GM21390 (cell line): ENCODE measurements around the gene CTSW.
A peak's percentile ranks its signal among the peaks of the same experiment; 100 is the strongest.
"Not testable (repeated sequence)": the region's sequence is repeated elsewhere in the genome, so short reads cannot be mapped to it uniquely, and the experiment has no call there.

Source experiments
- ATAC-seq: cut with Tn5 transposase; IDR thresholded peaks from one replicate; pipeline ENCODE4 v1.9.1; 2021; ENCODE audit not compliant: unreplicated experiment

The CTSW gene

DNA sequence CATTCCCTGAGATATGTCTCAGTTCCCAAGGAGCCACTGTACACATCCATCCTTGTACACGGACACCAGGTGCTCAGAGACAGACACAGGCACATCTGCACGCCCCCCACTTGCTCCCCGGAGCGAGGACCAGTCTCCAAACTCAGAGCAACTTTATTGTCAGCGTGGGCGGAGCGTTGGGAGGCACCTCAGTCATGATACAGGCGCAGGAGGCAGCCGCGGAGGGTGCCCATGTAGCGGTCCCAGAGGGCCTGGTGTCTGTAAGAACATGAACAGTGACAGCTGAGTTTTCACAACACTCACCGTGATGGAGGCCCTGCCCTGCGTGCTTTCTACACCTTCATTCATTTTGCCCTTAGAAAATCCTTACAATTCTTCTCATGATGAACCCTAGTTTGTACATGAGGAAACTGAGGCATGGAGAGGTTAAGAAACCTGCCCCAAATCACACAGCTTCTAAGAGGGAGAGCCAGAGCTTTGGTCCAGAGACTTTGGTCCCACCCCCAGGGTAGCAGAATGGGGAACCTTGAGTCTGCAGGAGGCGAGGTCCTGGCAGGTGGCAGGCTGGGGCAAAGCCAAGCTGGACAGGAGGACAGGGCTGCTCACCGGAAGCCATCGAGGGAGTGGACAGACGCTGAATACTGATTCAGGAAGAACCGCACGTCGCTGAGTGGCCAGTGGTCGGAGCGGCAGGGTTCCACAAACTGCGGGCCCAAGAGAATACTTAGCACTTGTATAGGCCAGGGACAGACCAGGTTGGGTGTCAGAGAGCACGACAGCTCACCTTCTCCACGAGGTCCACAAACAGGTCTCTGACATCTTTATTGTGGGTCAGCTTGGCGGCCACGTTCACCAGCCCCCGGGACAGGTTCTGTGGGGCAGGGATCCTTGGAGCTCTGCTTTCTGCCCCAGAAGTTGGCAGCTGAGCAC, 4.4 kb downstream of the CTSW start:
- ATAC-seq: no peak

DNA sequence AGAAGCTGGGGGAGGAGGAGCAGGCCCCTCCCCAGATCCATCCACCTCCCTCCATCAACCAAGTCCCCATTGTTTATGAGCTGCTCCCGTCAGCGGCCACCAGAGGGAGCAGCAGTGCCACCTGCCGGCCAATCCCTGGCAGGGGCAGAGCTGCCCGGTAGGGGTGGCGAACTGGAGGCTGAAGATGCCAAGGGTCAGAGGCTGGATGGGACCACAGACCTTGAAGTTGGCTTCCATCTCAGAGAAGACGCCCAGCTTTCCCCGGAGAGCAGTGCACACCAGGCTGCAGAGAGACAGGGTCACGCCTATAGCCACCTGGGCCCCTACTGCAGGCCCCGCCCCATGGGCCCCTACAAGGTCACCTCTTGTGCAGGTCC, 5.1 kb downstream of the CTSW start:
- no peak for ATAC-seq

DNA sequence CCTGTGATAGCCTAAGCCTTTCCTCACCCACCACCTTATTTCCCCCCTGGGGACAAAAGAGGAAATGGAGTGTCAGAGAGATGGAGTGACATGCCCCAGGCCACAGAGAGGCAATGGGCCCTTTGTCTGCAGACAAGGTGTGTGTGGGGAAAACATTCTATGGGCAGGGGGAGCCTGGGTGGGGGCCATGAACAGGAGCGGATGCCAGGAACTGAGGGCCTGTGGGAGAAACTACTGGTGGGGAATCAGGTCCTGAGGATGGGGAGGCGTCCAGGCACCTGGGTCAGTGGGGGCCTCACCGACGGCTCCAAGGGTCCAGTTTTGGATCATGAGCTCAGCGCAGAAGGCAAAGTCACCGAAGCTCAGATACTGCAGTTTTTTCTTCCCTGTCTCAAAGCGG, 5.6 kb downstream of the CTSW start:
- no peak for ATAC-seq

DNA sequence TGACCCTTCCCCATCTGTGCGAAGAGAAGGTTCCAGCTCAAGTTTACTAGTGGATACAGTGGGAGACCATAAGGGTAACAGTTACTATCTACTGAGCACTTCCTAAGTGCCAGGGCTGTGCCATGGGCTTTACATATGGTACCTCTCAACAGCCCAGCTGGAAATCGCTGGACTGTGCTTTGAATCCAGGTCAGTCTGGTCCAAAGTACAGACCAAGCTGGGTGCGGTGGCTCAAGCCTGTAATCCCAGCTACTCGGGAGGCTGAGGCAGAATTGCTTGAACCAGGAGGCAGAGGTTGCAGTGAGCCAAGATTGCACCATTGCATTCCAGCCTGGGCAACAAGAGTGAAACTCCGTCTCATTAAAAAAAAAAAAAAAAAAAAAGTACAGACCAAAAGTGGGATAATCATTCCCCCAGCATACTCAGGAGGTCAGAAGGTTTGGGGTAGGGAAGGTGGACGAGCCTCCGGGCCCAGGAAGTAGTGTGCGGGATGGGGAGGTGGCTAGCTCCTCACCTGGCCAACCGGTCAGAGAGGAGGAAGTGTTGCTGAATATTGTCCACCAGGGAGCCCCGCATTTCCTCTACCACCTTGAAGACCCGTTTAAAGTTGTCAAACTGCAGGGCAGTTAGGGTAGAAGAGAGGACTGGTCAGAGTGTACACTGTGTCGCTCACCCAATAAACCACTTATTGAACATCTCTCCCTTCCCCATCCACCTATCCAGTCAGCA, 6.3 kb downstream of the CTSW start:
- ATAC-seq: no peak

DNA sequence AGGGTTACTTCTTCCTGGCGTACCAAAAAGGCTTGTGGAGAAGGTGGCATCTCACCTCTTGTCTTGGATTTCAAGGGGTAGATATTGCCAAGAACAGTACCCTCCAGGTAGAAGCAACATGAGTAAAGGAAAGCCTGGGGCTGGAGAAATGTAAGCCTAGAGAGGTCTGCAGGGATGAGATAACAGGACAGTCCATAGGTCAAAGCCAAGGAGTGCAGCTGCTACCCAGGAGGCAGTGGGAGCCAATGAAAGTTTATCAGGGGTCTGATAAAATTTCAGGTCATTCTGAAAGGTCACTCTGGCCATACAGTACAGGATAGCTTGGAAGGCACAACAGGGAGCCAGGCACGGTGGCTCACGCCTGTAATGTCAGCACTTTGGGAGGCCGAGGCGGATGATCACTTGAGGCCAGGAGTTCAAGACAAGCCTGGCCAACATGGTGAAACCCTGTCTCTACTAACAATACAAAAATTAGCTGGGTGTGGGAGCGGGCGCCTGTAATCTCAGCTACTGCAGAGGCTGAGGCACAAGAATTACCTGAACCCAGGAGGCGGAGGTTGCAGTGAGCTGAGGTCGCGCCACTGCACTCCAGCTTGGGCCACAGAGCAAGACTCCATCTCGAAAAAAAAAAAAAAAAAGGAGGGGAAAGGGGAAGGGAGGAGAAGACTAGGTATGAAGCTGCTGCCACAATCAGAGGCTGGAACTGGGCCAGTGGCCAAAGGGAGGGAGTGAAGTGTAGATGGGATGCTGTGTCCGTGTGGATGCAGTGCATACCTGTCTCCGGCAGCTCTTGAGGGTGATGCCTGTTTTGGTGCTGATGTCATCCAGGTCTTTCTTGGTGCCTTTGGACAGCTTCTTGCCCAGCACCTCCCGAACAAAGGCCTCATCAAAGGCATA, 7.4 kb downstream of the CTSW start:
- no peak for ATAC-seq

DNA sequence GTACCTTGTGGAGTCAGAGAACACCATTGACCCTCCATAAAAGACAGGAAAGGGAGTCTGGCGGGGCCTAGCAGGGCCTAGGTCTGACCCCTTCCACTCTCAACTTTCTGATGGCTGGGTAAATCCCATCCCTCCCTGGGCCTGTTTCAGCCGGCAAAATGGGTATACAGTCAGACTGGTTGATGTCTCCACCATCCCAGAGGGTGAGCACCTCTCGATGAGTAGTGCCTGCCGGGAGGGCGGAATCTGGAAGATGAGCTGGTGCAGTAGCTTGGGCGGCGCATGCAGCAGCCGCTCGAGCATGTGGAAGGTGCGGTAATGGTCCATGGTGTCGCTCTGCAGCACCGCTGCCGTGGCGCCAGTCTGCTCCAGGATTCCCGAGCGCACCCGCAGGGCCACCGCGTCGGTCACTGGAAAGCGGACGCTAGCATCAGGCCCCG, 8.1 kb downstream of the CTSW start:
- no peak for ATAC-seq

DNA sequence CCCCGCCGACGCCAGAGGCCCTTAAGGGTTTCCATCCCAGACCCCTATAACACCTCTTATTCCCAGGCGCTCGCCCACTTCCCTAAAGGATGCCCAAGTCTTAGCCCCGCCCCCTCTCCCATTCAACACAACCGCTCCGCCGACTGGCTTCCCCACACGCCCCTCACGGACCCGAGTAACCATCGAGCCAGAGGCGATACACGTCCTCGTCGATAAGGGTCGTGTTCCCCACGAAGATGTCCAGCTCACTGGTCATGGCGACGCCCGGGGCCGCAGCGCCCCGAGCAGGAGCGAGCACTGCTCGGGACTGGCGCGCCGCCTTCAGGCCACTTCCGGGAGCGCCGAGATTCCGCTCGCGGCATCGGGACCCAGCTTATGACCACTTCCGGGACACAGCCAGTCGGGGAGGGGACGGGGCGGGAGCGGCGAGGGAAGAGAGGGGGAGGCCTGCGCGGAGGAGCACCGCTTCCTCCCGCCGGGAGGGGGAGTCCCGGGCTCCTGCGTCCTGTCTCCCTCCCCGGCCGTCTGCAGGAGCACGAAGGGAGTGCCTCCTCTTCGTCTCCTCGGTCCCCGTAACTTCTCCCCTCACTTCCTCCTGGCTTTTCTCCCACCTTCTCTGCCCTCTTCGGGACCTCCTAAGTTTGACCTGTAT, 8.7 kb downstream of the CTSW start, which contains the start of gene FIBP:
Gene FIBP (minus strand): TSS at position 309 of the 652 bp plus-strand sequence. CDS start 53 bp downstream, at position 256.
- ATAC-seq: peak; percentile 40

DNA sequence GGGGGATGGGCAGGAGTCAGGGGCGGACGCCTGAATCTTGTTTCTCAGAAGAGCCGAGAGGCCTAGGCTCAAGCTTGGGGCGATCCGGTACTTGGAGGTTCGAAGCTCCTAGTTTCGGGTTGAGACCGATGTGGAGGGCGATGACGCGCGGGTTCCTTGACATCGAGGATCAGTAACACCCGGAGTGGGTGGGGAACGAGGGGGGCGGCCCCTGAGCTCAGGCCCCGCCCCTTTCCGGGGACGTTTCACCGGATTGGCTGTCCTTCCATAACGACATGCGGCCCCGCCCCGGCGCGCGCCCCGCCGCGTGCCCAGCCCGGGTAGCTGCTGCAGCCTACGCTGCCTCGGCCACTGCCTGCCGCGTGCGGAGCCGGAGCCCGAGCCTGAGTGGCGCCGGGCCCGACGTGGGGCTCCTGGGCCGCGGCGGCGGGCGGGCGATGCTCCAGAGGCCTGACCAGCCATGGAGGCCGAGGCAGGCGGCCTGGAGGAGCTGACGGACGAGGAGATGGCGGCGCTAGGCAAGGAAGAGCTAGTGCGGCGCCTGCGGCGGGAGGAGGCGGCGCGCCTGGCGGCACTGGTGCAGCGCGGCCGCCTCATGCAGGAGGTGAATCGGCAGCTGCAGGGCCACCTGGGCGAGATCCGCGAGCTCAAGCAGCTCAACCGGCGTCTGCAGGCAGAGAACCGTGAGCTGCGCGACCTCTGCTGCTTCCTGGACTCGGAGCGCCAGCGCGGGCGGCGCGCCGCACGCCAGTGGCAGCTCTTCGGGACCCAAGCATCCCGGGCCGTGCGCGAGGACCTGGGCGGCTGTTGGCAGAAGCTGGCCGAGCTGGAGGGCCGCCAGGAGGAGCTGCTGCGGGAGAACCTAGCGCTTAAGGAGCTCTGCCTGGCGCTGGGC, 10.9 kb downstream of the CTSW start, which contains the start of gene CCDC85B:
Gene CCDC85B (plus strand): TSS at position 350 of the 895 bp plus-strand sequence. CDS start 111 bp downstream, at position 461.
- ATAC-seq: peak; percentile 54

DNA sequence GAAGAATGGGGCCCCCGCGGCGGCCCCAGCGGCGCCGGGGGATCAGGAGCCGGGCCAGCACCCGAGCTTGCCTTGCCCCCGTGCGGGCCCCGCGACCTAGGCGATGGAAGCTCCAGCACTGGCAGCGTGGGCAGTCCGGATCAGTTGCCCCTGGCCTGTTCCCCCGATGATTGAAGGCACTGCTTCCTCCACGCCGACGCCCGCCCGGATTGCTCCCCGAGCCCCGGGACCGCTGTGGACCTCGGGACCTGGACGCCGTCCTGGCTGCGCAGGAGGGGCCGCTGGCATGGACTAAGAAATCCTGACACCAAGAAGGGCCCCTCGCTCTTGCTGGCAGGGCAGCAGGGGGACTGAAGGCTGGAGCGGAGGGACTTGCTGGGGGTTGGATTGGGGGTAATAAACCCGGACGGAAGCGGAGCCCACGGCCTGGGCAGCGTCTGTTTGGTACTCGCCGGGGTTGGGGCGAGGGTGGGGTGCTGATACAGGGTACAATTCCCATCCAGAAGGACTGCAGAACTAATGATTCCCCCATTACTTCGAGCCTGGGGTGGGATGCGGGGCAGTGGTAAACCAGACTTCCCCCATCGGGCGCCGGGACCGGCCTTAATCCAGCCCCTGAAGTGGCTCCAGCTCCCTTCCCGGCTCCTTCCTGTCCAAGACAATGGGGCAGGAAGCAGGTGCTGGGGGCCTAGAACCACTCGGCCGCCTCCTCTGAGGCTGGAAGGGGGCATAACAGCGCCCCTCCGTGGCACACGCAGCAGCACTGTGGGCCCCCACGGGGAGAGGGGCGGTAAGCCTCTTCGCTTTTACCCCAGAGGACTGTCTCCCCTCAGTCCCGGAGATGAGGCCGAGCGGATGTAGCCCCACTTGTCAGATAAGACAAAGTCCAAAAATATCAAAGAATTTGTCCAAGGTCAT, 11.8 kb downstream of the CTSW start:
- no peak for ATAC-seq

DNA sequence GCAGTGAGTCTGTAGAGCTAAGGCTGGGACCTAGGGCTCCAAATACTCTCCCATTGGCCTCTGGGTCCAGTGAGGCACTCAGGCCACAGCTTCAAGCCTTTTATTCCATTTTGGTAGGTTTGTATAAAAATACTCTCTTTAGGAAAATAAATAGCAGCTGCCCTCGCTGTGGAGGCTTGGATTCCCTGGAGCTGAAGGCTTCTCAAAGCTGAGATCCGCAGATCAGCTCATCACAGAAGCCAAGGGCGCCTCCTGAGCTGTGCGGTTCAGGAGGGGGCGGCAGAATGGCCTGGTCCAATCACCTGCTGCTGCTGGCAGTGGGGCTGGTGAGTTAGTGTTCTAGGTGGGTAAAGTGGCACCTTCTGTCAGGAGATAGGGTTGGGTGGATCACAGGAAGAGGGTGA, 12.5 kb downstream of the CTSW start:
- ATAC-seq: not testable (repeated sequence)

DNA sequence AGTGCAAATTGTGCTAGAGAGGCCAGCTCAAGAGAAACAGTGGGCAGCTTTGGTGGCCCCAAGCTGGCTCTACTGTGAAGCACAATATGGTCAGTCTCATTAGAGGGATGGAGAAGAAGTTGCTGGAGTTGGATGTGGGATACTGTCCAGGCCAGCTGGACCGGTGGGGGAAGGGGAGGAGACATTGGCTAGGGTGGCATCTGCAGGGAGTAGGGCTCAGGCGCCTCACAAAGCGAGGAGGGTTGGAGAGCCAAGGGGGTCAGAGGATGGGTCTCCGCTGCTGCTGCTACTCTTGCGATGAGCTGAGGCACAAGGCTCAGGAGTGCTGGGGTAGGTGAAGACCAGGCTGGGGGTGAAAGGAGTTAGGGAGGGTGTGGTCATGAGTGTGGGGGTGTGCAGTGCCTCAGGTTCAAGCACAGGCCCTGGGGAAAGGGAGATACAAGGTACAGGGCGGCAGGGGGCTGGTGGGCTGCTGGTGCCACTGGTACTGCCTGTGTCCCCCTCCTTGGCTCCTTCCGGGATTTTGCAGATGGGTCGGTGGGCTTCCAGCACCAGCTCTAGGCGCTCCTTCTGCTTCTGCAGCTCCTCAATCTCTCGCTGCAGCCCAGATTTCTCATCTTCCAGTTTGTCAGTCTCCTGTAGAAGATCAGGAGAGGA, 13.2 kb downstream of the CTSW start:
- ATAC-seq: no peak

DNA sequence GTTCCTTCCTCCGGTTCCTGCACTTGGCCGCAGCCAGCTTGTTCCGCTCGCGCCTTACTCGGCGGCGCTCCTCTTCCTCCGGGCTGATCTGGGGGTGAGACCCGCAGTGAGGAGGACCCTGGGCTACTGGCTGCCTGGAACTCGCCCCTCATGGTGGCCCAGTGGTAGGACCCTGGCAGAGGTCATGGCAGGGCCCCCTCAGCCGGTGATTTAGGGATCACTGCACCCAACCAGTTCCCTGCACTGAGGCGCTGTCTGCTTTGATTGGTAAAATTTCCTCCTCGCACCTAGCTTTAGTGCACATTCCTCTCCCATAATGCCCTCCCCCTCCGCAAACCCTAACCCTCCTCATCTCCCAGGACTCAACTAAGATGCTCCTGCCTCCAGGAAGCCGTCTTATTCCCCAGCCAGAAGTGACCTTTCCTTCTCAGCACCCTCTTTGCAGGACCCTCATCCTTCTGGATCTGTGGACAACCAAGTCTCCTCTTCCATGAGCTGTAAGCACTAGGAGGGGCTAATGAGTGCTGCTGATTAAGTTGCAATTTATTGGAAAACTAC, 14.5 kb downstream of the CTSW start:
- no peak for ATAC-seq

DNA sequence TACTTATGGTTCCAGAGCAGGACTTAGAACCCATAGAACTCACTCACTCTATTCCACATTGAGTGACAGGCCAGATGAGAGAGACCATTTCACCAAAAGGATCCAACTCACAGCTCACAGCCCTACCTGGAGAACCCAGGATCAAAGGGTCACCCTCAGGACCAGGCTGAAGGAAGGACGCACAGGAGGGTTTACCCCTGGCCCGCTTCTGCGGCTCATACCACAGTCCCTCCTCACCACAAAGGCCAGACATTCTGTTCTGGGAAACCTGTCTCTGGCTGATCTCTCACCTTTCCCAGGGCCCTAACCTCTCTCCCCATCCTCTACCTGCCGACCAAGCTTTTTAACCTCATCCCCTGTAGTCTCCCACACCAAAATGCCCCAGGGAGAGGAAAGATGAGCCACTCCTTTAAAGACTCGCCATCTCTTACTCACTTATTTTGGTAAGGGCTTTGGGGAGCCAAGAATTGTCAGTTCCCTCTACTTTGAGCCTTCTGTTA, 15.9 kb downstream of the CTSW start:
- no peak for ATAC-seq

DNA sequence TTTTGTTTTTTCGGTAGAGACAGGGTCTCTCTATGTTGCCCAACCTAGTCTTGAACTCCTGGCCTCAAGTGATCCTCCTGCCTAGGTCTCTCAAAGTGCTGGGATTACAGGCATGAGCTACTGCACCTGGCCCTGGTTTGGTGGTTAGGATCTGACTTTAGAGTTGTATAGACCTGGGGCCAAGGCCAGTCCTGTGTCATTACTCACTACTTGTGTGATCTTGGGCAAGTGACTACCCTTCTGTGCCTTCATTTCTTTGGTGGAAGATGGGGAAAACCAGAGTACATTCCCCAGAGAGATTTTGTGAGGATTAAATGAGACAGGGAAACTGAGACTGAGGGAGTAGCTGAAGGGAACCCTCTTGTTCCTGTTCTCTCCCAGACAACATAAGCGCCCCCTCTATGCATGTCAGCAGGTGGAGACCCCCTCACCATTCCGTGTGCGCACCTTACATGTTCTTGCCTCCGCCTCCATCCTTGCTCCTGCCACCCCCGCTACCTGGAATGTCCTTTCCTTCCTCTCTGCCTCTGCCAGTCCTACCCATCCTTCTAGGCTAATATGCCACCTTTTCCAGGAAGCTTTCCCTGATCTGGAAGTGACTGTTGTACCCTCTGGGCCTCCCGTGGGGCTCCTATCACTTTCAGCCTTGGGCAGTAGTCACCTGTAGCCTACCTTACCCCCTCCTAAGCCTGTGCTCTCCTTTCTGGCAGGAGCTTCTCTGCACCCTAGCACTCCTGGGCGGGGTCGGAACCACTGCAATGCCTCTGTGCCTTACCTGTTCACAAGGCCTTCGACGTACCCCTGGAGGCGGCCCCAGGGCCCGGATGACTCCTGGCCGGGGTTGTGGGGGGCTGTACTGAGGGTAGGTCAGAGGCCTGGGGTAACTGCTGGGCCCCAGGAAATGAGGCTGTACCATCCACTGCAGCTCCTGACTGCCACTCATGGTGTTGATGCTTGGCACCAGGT, 16.7 kb downstream of the CTSW start:
- ATAC-seq: no peak

DNA sequence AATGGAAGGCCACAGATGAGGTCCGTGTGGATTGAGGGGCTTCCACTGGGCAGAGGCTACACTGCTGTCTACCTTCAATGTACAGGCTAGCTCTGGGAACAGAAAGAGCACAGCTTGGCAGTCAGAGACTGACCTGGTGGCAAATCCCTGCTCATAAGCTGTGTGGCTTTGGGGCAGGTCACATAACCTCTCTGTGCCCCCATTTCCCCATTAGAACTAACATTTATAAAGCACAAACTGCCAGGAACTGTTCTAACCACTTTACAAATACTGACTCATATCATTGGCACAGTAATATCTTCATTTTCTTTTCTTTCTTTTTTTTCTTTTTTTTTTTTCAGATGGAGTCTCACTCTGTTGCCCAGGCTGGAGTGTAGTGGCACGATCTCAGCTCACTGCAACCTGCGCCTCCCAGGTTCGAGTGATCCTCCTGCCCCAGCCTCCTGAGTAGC, 17.4 kb downstream of the CTSW start:
- ATAC-seq: no peak
